HG03108 (cell line): ENCODE results near the gene FAM120B.

Experiments
- ATAC-seq: cut with Tn5 transposase; IDR thresholded peaks from one replicate; pipeline ENCODE4 v1.9.1; 2021; ENCODE audit warnings: moderate library complexity; ENCODE audit not compliant: unreplicated experiment

FAM120B gene

GRCh38 chr6:170271771-170272314 is 34.7 kb upstream of the FAM120B start:
- peak; percentile 97 for ATAC-seq

DNA sequence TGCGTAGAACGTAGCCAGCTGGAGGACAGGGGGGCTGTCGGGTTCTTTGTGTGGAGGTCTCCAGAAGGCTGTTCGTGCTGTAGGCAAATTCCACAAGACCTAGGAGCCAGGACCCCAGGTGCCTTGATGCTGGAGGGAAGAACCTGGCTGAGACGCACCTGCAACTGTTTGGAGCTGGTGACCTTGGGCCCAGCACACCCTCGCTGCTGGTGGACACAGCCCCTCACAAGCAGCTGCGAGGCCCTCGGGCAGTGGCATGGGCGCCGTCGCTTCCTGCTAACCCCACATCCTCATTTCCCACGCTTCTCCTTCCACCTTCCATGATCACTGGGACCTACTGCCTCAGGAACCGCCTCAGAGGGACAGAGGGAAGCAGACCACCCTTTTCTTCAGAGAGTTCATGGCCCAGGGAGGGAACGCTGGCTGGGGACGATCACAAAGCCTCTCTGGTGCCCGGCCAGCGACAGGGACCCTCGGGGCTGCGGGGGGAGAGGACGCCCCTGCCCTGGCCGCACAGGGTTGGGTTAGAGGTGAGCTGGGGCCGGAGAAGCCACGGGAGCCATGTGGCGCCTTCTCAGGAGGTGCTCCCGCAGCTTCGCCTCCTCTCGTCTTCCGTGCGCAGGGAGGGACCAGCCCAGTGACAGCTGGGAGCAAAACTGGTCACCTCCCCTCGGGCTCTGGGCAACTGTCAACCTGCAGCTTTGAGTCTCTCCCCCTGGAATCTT is 34.1 kb upstream of the FAM120B start:
- no peak for ATAC-seq

- no peak for ATAC-seq
Observed at GRCh38 chr6:170273191-170273590, 33.4 kb upstream of the FAM120B start.

GRCh38 chr6:170273681-170274080 is 32.9 kb upstream of the FAM120B start:
- no peak for ATAC-seq

- no peak for ATAC-seq
Observed at GRCh38 chr6:170274713-170275560, 31.6 kb upstream of the FAM120B start.

DNA sequence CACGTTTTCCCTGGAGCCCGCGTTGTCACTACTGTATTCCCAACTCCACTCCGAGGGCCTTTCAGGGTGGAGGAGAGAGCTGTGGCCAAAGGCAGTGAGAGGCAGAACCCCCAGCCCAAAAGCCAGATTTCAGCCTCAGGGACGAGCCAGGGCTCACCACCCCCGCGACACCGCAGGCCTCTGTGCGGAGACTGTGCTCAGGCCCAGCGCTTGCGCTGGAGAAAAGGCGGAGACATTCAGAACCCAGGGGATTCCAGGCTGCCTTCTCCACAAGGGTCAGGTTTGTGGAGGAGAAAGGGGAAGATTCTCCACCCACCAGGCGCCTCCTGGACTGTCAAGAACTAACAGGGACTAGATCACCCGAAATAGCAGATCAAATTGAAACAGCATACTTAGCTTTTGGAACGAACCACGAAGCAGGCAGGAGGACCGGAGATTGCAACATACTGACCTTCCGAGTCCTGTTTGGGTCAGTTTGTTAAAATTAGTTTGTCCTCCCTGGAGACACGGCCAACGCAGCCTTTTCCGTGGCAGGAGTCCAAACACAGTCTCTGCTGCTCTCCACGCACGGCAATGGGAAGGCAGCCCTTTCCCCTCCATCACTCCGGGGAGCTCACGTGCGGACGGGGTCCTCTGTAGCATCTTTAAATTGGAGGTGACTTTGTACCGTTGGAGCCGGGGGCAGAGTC is 30.0 kb upstream of the FAM120B start:
- ATAC-seq: no peak

GRCh38 chr6:170277893-170278742 is 28.4 kb upstream of the FAM120B start:
- ATAC-seq: no peak

DNA sequence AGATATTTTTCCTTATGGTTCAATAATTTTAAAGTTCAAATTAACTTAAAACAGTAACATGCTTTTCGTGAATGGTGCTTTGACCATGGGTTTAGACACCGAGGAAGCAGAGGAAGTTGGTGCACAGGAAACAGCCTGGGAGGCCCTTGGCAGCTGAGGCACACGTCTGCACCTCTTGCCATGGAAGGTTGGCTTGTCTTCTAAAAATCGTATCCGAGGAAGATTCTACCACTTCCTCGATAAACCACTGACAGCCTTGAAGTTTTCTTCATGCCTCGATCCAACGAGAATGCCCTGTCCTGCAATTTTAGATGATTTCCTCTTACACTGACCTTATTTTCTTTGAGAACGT is 27.8 kb upstream of the FAM120B start:
- ATAC-seq: no peak

DNA sequence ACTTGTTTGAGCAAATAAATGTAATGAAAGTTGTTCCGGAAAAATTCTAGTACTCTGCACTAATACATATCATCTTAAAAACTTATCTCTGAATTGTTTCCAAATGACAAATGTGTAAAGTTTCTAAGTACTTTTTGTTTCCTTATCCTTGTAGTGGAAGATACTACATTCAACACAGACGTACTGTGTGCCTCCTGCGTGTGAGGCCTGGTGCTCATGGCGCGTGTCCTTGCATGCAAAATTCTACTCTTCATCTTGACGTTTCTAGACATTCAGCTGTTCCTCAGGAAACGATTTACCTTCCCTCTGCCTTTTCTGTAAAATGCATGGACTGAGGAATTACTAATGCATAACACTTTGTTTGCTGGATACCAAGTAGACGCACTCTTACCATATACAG is 27.1 kb upstream of the FAM120B start:
- no peak for ATAC-seq

DNA sequence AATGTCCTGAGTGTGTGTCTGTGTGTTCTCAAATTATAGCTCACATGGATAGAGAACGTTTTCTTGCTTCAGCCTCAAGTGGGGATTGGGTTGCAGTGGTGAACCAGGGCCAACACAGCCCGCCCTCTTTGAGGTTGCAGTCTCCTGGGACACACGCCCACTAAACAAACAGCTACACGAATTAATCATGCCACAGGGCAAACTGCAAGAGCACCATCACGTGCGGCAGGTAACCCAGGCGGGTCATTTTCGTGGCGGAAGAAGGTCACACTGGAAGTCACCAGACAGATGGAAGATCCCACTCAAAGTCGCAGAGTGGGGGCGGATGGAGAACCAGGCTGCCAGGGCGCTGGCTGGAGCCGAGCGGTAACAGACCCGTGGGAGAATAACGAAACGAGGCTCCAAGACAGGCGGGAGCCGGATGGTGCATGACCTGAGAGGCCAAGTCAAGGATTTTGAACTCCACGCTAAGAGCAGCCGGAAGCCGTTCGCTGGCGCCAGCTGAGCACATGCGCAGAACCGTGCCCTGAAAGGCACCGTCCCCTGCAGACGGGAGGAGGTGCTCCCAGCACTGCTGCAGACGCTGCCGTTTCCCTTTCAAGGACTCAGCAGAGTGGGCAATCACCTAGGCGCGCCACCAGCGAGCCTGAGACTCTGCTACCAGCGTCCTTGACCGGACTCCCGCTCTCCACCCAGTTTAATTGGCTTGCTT is 26.4 kb upstream of the FAM120B start:
- ATAC-seq: peak; percentile 83

DNA sequence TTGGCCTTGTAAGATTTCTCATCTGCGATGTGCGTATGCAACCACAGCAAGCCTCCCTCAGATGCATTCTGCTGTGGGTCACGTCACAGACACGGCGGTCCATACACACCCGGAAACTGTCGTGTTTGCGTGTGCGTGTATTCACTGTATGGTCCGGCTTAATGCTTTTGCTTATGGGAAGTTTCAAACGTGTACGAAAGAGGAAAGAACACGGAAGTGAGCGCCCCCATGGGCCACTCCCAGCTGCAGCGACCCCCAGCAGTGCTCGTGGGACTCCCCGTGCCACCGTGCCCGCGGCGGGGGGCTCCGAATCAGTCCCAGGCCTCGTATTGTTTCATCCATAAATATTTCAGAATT is 25.9 kb upstream of the FAM120B start:
- ATAC-seq: peak; percentile 22

GRCh38 chr6:170281331-170282292 is 24.9 kb upstream of the FAM120B start:
- ATAC-seq: no peak

DNA sequence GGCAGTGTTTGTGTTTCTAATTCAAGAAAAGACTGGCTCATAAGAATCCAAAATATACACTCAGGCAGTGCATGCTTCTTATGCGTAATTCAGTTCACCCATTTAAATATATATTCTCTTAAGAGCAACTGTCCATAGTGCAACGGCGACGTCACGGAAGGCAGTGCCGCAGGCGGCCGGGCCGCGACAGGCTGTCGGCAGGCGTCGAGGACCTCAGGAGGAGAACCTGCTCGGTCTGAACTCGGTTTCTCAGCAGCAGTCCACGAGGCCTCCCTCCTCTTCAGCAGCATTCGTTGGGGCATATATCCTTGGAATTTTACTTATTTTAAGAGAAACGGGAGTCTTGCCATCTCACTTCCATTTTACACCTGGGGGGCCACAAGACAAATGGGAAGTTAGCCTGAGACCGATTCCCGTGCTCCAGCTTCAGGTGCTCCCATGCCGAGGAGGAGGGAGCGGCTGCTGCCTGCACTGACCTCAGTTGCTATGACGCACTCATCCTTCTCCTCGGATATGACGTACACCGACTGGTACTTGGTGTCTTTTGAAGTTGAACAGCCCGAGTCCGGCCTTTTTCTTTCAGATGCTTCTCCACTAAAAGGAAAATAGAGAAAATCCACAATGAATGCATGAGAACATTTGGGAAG is 23.9 kb upstream of the FAM120B start:
- no peak for ATAC-seq

- no peak for ATAC-seq
Observed at GRCh38 chr6:170283212-170284081, 23.1 kb upstream of the FAM120B start.

- ATAC-seq: no peak
Observed at GRCh38 chr6:170284126-170284773, 22.3 kb upstream of the FAM120B start.

DNA sequence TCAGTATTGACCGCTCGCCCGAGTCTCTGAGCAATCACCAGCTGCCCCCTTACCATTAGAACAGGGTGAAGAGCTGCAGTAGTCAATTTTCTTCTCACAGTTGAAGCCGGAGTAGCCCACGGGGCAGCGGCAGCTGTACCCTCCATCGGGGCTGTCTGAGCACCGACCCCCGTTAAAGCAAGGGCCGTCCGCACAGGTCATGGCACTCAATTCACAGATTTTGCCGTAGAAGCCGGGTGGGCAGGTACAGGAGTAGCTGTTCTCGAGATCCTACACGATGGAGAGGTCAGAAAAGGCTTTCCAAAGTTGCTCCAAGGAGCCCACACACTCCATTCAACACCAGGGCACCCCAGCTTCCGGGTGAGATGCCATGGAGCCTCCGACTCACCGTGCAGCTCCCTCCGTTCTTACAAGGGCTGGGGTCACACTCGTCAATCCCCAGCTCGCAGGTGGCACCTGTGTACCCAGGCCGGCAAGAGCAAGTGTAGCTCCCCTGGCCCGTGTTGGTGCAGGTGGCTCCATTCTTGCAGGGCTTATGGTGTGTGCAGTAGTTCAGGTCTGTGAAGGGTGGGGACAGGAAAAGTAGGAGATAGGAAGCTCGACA is 21.6 kb upstream of the FAM120B start:
- ATAC-seq: no peak

DNA sequence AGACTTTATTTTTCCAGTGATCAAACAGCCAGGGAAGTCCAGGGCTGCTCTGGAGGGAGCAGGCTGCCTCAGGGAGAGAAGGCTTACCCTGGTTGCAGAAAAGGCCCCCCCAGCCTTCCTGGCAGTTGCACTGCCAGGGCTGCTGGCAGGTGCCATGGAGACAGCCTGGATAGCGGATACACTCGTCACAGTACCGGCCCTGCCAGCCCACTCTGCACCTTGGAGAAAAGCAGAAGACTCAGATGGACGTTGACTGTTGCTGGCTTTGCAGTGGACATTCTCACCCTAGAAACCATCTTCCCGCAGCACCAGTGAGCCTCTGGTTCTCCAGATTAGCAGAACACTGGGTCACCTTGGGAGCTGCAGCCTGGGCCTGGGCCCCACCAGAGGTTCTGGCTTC is 21.1 kb upstream of the FAM120B start:
- ATAC-seq: no peak
